HG03558 (cell line): ENCODE measurements around the gene PIAS3.
"Not testable (repeated sequence)": the region's sequence is repeated elsewhere in the genome, so short reads cannot be mapped to it uniquely, and the experiment has no call there.

Experiments used
- ATAC-seq: cut with Tn5 transposase; IDR thresholded peaks from one replicate; pipeline ENCODE4 v1.9.1; 2021; ENCODE audit warnings: moderate number of reproducible peaks; ENCODE audit not compliant: unreplicated experiment; ENCODE audit errors: extremely low read depth

The PIAS3 gene

DNA sequence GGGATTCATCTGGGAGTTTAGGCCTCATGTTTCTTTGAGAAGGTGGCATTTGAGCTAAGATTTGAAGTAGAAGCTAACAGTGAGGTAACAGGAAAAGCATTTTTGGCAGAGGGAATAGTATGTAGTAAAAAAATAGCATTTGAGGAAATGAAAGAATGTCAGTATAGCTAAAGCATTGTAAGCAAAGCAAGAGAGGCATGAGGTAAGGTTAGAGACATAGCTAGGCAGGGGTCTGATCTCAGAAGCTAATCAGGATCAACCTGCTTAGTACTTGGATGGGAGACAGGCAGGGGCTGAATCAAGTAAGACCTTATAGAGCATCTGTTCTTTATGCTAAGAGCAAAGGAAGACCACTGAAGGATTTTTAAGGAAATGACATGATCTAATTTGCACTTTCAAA is 30.9 kb downstream of the PIAS3 start:
- no peak for ATAC-seq

DNA sequence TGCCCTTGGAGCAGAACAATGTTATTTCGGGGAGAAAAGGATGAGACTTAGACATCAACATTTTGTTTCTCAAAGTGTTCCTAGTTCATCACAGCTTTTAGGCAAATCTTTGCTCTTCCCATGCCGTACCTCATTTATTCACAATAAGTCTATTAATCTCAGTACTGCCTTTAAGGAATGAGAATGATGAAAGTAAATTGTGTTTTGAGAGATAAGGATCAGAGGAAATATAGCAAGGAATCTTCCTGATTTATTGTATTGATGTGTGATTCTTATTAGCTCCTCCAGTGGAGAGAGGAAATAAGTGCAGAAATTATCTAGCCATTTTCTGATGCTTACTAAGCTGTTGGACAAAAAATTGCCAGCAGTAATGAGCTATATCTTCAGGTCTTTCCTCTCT is 32.9 kb downstream of the PIAS3 start:
- ATAC-seq = no peak

DNA sequence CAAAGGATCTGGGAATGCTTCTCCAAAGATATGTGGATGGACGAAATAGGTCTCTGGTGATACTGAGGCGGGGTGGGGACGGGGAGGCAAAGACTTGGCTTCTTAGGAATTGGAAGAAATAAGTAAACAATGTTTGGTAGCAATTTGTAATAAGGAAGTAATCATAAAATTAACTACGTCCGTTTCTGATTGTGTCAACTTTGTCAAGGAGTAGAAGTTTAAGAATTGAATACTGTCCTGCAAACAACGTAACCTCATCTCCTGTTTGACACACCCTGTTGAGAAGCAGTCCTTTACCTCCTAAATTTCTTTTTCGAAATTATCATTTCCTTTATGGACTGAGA is 34.4 kb downstream of the PIAS3 start:
- ATAC-seq = no peak

DNA sequence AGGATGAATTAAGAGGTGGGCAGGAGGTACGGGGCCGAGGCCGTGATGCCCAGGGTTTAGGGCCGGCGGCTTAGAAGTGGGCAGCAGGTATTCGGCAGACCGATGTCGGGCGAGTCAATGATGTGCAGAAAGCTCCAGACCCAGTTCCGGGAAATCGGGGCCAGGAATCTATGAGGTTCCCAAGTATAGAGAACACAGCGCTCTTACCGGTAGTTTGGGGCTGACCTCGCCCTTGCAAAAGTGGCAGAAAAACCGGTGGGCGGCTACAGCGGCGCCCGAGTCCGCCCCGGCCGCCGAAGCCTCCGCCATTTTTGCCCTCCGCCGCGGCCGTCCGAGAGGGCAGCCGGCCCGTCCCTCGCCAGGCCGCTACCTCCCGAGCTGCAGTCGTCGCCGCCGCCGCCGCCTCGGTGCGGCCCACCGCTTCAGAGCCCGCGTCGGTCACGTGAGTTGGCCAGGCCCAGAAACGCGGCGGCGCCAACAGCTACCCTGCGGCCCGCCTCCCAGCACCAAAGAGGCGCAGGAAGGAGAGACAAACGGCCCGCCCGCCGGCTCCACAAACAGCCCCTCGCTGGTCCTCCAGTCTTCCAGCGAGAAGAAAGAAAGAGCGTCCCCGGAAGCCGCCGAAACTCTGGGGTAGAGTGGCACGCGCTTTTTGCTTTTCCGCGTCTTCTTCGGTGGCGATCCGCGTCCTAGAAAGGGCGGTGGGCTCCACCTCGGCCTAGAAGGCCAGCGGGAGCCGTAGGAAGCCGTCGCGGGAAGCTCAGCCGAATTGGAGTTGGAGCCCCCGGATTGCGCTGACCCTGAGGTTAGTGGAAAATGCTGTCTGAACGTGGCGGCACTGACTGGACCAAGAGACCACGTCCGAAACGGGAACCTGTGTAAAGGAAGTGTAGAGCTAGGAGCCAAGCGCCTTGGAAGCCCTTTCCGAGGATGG is 35.0 kb downstream of the PIAS3 start, which contains the start of the genes POLR3C and RNF115:
TSS of gene POLR3C (plus strand) at position 636 of the 934 bp plus-strand sequence. CDS start 1,577 bp downstream, outside the sequence.
TSS of gene RNF115 (minus strand) at position 531 of the 934 bp plus-strand sequence. CDS start at position 309, 222 bp downstream.
- ATAC-seq = peak; percentile 61

DNA sequence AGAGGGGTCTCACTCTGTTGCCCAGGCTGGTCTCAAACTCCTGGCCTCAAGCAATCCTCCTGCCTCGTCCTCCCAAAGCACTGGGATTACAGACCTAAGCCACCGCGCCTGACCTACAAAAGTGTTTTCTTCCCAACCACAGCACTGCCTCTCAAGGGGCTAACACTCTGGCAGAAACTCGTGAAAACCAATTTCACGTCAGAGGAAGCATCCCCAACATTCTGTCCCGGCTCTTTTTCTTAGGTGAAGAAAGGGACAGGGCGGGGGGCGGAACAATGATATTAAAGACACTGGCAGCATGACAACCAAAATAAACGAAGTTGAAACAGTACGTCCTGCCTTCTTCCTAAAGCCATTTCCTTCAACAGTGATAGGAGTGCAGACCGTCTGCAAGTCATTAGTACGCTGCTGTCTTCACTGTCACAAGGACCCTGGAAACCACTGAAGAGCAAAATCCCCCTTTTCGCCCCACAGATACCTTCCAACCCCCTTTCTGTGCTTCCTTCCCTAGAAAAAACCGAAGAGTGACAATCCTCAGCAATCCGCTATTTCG is 36.0 kb downstream of the PIAS3 start:
- not testable (repeated sequence) for ATAC-seq

DNA sequence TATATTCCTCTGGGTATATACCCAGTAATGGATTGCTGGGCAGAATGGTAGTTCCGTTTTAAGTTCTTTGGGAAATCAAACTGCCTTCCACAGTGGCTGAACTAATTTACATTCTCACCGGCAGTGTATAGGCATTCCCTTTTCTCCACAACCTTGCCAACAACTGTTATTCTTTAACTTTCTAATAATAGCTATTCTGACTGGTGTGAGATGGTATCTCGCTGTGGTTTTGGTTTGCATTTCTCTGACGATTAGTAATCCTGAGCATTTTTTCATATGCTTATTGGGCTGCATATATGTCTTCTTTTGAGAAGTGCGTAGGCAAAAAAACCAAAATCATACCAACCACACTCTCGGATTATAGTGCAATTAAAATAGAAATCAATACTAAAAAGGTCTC is 40.8 kb downstream of the PIAS3 start:
- ATAC-seq = not testable (repeated sequence)

DNA sequence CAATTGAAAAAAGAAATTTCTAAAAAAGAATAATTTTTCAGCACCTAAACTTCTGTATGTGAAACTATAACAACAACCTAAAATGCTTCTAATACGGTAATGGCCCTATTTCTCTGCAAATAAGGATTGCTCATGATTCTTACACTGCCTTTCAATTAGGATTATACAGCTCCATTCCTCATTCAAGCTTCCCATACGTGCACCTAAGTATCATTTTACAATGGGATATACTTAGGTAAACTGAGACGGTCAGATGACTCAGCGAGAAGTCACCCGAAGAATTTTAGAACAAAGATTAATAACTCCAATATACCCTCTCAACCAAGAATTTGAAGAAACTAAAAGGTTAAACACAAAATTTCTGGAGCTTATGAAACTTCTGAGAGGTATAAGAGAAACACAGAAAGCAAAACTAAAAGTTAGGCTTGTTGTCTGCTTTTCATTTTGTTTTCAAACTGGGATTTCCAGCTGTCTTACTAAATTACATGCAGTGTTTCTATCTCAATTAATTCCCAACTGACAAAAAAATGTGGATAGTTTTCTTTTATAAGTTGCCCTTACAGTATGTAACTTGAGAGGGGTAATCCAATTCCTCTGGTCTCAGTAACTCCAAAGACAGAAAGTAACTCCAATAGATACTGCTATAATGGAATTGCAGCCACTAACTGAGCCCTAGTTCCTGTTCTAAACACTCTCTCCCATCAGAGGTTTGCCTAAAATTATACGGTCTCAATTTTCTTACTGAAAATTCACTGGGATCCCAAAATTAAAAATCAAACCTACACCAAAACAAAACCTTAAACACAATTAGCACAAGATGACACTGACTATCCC is 45.7 kb downstream of the PIAS3 start:
- ATAC-seq = not testable (repeated sequence)

DNA sequence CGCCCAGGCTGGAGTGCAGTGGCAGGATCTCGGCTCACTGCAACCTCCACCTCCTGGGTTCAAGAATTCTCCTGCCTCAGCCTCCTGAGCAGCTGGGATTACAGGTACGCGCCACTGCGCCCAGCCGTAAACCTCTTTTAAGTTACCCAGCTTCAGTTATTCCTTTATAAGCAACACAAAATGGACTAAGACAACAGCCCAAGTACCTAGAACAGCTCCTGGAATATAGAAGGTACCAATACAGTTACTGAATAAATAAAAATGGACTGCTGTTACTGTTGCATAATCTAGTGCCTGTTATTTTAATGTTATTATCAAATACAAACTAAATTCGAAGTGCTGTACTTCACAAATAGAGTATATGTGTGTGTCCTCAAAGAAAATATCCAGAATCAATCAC is 52.0 kb downstream of the PIAS3 start:
- no peak for ATAC-seq

DNA sequence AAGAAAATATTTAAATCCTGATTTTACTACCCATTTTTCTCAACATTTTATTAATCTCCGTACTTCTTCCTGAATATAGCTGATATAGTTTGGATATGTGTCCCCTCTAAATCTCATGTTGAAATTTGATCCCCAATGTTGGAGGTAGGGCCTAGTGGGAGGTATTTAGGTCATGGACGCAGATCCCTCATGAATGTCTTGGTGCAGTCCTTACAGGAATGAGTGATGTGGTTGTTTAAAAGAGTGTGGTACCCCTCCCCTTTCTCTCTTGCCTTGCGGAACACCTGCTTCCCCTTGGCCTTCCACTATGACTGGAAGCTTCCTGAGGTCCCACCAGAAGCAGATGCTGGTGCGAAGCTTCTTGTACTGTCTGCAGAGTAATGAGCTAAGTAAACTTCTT is 52.5 kb downstream of the PIAS3 start:
- no peak for ATAC-seq

DNA sequence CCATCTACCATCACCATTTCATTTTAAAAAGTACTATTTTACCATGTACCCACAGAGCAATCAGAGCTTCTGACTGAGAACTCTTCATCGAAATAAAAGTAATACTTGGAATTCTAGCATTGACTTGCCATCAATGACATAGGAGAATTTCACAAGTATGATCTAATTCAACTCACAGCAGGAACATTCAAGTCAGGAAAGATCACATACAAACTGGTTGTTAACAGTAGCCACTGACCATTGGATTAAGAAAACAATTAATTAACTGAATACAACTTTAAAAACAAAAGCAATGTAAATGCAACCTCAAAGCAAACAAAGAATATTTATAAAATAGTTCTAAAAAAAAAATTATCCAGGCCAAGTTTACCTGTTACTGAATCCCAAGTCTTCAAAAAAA is 53.8 kb downstream of the PIAS3 start:
- ATAC-seq = no peak

DNA sequence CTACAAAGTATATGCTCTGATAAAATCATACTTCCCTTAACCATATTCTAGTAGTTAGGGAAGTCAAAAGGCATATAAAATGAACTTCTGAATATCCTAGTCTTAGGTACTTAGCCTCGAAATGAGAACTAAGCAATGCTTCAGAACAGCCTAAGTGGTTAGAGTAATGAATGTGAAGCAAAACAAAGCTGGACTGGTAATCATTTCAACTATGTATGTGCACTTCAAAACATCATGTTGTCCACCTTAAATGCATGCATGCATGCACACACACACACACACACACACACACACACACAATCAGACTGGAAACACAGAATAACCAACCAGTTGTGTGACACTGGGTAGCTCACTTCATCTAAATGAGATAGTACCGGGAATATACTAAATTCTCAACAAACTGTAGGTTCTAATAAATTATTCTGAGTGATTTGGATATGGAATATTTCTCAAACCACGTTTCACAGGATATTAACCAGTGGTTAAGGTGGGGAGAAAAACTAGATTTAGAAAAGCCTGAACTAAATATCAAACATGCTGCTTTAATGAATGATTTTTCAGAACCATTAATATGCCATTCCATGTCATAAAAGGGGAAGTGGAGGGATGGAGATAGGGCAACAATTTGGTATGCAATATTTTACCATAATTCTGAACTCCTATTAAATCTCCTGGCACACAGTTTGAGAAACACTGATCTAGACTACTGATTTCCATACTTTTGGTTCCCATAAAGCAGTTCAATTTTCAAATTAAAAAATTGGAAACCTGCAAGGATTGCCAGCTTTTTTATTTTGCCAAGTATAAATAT is 54.4 kb downstream of the PIAS3 start:
- ATAC-seq = no peak

DNA sequence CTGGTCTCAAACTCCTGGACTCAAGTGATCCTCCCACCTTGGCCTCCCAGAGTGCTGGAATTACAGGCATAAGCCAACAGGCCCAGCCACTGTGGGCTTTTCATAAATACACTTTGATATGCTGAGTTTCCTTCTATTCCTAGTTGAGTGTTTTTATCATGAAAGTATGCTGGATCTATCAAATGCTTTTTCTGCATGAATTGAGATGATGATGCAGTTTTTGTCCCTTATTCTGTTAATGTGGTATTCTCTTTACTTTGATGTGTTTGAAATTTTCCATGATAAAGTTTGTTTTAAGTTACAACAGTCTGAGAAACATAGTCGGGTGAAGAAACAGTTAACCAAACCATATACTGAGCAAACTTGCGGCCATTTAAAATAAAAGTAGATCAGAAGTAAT is 59.1 kb downstream of the PIAS3 start:
- ATAC-seq = no peak
